Inferior parietal cortex (tissue), 1 donor: ENCODE data around the gene AP2A1.
A peak's percentile ranks its signal among the peaks of the same experiment; 100 is the strongest.

ENCODE experiments used
- DNase-seq: peaks from one replicate; pipeline ENCODE4 v3.0.0-alpha.2; 2016; ENCODE audit errors: extremely low spot score

Gene AP2A1

DNA sequence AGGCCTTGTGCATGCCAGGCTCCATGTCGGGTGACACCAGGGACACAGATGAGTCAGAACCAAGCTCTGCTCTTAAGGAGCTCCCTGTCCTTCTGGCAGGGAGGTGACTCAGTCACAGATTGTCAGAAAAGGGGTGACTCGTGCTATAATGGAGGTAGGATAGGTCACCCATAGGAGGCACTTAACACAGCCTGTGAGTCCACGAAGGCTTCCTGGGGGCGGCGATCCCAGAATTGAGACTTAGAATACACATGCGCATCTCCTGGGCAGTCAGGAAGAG lies 26.7 kb downstream of the AP2A1 start:
- no peak for DNase-seq

DNA sequence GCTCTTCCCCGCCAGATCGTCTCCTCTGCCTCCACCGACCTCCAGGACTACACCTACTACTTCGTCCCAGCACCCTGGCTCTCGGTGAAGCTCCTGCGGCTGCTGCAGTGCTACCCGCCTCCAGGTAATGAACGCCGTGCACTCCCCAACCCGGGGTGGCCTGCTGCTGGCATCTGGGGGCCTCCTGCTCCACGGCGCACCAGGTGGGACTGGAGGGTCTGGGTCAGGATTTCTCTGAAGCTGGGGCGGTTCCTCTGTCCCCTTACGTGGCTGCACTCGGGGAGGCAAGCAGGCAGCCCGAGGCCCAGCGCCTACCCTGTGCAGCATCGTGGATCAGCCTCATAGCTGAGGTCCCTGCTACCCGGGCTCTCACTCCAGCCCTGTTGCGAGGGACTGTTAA lies 28.8 kb downstream of the AP2A1 start:
- no peak for DNase-seq

DNA sequence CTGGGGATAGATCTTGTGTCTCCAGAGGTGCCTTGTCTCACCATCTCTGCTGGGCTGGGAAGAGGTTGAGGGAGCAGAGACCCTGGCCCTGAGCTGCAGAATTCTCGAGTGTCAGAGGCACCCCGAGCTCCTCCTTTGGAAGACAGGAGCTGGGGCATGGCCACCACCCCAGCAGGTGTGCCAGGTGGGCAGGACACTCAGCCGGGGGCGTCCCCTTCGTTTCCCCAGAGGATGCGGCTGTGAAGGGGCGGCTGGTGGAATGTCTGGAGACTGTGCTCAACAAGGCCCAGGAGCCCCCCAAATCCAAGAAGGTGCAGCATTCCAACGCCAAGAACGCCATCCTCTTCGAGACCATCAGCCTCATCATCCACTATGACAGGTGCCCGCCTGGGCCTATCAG lies 31.8 kb downstream of the AP2A1 start:
- no peak for DNase-seq

- no peak for DNase-seq
These were observed 32.5 kb downstream of the AP2A1 start for GRCh38 chr19:49799271-49799797.

DNA sequence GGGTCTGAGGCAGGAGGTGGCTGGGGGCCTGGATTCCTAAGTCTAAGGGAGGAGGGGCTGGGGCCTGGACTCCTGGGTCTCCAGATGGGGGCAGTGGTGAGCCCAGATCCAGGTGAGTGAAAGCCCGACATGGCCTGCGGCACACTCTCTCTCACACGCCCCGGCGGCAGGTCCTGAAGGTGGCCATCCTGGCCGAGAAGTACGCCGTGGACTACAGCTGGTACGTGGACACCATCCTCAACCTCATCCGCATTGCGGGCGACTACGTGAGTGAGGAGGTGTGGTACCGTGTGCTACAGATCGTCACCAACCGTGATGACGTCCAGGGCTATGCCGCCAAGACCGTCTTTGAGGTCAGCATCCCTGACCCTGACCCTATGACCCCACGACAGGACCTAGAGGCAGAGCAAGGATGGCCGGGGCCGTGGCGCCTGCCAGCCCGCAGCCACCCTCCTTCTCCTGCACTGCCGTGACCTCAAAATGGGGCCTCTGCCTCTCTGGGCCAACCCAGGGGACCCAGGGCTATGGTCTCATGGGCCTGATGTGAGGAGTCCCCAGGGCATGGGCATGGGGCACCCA lies 33.1 kb downstream of the AP2A1 start:
- DNase-seq, result no peak

DNA sequence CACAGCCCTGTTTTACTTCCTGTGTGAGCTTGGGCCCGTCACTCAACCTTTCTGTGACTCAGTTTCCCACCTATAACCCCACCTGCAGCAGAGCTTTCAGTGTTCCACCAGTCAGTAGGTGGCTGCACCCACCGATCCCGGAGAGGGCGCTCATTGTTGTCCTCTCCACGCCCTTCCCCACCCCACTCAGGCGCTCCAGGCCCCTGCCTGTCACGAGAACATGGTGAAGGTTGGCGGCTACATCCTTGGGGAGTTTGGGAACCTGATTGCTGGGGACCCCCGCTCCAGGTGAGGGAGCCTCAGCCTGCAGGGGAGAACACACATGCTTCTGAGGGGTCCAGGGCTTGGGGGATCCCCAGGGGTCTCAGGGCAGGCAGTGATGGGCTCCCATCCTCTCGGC lies 34.0 kb downstream of the AP2A1 start:
- DNase-seq, result no peak

DNA sequence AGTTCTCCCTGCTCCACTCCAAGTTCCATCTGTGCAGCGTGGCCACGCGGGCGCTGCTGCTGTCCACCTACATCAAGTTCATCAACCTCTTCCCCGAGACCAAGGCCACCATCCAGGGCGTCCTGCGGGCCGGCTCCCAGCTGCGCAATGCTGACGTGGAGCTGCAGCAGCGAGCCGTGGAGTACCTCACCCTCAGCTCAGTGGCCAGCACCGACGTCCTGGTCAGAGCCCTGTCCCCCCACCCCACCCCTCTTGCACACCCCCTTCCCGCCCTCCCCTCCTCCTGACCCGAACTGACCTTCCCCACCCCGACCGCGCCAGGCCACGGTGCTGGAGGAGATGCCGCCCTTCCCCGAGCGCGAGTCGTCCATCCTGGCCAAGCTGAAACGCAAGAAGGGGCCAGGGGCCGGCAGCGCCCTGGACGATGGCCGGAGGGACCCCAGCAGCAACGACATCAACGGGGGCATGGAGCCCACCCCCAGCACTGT lies 34.6 kb downstream of the AP2A1 start:
- DNase-seq, result no peak

DNA sequence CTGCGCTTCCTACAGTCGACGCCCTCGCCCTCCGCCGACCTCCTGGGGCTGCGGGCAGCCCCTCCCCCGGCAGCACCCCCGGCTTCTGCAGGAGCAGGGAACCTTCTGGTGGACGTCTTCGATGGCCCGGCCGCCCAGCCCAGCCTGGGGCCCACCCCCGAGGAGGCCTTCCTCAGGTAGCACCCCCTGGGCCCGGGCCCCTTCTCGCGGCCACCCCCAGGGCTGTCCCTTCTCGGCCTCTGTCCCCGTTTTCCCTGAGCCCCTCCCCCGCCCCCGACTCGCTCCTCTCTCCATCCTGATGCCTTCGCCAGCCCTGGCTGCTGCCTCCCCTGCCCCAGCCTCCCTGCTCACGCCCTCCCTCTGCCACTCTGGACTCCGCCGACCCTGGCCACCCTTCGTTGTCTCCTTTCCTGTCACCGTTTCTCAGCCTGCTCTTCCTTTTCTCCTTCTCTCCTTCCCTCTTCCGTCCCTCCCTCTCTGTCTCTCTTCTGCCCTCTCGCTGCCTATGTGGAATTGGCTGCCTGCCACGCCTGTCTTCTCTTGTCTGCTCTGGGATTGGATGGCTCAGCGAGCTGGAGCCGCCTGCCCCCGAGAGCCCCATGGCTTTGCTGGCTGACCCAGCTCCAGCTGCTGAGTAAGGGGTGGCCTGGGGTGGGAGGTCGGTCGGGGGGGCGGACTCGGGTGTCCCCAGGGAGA lies 35.3 kb downstream of the AP2A1 start:
- peak; percentile 91 for DNase-seq

- DNase-seq, result no peak
These were observed 36.2 kb downstream of the AP2A1 start for GRCh38 chr19:49802836-49803528.

DNA sequence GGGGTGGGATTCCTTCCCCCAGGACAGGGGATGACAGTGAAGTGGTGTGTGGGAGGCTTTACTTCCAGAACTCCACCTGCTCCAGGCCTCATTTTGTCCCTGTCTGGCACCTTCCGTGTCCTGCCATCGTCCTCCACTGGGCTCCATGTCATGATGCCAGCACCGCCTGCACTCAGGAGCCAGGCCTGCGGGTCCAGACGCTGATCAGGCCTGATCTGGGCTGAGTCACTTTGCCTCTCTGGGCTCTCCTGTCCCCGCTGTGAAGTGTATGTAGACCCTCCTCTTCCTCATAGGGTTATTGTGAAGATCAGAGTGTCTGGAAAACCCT lies 36.7 kb downstream of the AP2A1 start:
- no peak for DNase-seq

DNA sequence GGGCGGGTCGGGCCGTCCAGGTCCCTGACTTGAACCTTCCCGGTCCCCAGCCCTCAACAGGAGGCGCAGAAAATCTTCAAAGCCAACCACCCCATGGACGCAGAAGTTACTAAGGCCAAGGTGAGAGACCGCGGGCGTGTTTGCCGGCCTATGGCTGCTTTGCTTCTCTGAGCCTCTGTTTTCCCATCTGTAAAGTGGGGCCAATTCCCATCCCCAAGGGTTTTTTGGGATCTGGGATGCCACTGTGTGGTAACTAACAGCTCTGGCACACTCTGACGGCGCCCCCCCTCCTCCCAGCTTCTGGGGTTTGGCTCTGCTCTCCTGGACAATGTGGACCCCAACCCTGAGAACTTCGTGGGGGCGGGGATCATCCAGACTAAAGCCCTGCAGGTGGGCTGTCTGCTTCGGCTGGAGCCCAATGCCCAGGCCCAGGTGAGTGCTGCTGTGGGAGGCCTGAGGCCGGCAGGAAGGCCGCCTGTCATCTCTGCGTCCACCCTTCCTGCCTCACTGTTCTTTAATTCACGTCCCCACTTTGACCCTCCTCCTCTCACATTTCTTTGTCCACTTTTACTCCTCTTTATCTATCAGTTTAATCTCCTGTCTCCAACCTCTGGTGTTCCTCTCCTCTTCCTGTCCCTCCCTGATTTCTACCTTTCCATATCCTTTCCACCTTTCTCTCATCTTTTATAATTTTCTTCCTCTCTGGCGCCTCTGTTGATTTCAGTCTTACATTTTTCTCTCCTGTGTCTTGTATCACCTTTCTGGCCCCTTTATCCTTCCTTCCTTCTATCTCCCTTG lies 39.2 kb downstream of the AP2A1 start:
- no peak for DNase-seq

DNA sequence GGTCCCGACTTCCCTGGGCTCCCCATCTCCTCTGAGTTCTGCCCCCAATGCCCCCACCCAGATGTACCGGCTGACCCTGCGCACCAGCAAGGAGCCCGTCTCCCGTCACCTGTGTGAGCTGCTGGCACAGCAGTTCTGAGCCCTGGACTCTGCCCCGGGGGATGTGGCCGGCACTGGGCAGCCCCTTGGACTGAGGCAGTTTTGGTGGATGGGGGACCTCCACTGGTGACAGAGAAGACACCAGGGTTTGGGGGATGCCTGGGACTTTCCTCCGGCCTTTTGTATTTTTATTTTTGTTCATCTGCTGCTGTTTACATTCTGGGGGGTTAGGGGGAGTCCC lies 39.8 kb downstream of the AP2A1 start:
- DNase-seq, result no peak

DNA sequence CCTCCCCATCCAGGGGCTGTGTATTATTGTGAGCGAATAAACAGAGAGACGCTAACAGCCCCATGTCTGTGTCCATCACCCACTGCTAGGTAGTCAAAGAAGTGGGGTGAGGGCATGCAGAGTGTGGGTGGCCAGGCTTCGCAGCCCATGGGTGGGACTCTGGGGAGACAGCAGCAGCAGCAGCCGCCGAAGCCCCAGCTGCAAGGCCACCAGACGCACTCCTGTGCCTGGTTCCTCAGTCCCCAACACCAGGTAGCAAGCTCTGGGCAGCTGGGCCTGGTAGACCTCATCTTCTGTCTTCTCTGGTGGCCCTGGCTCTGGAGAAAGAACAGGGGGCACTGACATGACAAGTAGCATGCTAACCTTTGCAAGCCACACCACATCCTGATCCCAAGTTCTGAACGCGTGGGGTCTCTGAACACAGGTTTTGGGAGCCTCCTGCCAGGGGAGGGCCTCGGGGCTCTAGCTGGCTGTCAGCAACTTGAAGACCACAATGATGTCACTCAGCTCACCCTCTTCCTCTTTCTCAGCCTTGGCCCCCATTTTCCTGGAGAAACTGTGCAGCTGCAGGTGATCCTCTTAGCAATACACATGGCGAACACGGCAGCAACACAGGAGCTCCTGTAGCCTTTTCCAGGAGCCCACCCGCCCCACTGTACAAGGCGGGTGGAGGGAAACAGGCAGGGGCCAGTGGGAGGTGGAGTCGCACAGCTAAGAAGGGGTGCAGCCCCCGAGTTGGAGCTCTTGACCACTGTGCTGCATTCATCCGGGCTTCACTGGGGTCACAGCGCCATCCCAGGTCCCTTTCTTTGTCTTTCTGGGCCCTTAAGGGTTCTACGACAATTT lies 40.5 kb downstream of the AP2A1 start:
- no peak for DNase-seq

DNA sequence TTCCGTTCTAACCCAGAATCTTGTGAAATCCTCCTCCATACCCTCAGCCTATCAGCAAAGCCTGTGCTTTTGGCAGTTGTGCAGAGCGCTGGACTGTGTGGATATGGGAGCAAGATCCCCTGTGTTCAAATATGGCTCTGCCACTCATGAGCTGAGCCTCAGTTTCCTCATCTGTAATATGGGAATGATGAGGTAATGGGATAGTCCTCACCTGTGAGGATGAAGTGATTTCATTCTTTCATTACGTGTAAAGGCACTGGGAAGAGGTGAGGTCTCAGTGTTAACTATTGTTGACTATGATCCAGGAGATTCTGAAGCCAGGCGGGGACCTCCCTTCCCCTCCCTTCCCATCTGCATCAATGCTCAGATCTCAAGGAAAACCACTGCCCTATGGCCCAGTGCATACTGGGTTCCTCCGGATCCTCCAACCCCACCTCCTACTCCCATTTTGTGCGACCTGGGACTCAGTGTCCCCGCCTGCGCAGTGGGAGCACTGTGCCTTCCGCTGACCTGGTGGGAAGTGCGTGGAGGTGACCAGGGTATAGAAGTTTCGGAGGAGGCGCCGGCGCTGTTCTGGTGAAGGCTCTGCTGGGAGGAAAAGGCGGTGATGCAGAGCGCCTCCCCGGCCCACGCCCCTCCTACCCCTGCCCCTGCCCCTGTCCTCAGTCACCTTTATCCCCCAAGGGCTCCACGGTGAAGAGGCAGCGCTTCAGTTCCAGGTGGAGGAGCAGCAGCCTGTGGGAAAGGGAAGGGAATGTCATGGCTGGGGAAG lies 41.3 kb downstream of the AP2A1 start:
- no peak for DNase-seq

DNA sequence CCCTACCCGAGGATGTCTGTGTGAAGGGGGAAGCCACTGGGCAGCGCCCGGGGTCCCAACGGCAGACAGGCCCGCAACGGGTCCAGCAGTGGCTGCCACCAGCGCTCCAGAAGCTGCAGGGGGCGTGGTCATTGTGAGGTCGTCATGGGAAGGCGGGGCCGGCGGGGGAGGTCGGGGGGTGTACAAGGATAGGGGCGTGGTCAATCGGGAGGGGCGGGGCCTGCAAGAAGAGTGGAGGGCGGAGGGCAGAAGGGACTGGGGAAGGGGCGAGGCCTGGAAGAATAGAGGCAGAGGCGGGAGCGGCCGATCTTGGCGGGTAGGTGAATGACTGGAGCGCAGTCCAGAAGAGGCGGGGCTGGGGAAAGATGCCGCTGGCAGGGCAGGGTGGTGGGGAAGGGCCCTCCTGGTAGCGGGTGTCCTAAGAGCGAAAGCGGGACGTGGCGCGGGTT lies 41.9 kb downstream of the AP2A1 start:
- peak; percentile 47 for DNase-seq

DNA sequence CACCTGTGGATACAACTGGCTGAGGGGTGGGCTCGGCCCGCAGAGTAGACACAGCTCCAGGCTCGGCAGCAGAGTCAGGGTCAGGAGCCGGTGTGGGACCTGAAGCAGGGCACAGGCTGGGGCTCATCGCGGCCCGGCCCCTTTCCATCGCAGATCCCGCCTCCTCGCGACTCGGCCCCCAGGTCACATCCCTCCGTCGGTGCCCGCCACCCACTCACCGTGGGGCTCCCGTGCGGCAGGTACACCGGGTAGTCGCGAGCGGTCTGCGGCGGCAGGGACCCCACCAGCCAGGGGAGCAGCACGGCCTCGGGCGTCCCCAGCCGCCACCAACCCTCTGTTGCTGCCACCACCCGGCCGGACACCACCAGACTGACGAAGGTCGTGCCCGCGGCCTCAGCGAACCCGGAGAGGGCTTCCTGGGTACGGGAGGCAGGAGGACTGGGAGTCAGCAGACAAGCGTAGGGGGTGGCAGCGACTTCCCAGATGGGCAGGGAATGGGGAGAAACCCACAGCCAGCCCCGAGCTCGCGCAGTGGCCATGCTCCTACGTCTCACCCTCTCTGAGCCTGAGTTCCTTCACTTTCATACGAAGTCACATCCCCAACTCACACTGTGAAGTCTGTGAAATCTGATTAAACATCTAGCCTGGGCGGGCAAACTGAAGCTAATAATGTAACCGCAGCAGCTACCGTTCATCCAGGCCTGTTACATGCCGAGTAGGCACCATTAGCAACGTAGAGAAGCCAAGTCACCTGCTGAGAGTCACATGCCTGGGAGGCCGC lies 42.5 kb downstream of the AP2A1 start:
- DNase-seq, result no peak

DNA sequence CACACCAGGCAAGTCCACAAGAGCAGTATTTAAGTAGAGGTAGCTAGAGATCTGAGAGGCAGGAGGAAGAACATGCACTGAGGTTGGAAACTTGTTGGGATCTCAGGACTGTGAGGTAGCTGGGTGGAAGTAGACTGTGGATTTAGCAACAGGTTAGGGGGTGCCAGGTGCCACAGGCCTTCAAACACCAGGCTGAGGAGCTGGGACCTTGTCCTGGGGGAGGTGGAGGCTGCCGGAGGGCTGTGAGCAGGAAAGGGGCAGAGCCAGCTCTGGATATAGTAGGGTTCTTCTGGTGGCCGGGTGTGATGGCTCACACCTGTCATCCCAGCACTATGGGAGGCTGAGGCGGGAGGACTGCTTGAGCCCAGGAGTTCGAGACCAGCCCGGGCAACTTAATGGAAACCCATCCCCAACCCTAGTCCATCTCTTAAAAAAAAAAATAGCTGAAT lies 43.2 kb downstream of the AP2A1 start:
- no peak for DNase-seq

- no peak for DNase-seq
These were observed 44.5 kb downstream of the AP2A1 start for GRCh38 chr19:49811328-49811727.

- no peak for DNase-seq
These were observed 45.7 kb downstream of the AP2A1 start for GRCh38 chr19:49812452-49812996.
